HG03066 (cell line): ENCODE data around the gene DGKB.

Source experiments
- ATAC-seq: cut with Tn5 transposase; IDR thresholded peaks from one replicate; pipeline ENCODE4 v1.9.1; 2021; ENCODE audit warnings: low read depth; ENCODE audit not compliant: unreplicated experiment

The DGKB gene

DNA sequence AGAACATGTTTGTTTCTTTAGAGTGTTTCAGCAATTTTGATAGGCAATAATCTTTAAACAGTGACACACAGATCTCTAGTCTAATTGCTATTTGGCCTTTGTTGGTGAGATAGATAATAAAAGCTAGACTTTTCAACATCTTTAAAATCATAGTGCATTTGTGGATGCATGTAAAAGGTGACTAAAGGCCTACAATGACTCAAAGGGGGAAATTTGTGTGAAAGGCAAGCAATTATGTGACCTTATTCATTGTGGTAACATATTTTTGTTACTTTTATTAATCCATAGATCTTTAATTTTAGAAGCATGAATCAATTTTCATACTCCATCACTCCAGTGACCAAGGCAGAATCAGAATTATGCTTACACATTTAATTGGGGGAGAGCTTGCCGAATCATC, 299.7 kb downstream of the DGKB start:
- no peak for ATAC-seq

DNA sequence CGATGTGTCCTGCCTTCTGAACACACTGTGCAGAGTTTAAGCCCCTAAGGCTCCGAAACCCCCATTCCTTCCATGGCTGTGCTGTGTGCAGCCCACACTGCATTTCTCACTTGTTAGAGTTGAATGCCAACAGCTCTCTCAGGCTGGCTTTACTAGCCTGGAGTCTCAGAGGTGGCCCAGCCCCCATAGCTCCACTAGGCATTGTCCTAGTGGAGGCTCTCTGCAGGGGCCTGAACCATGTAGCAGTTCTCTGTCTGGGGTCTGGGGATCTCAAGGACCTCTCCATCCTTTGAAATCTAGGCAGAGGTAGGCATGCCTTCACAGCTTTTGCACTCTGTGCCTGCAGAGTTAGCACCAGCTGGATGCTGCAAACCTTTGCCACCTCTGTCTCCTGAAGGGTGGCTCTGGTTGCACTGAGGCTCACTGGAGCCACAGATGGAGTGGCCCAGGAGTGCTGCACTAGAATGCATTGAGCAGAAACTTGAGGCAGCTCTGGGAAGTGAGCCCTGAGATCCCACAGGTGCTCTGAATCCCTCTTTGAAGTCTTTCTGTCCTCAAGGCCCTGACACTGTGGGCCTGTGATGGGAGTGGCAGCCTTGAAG, 301.7 kb downstream of the DGKB start:
- no peak for ATAC-seq

DNA sequence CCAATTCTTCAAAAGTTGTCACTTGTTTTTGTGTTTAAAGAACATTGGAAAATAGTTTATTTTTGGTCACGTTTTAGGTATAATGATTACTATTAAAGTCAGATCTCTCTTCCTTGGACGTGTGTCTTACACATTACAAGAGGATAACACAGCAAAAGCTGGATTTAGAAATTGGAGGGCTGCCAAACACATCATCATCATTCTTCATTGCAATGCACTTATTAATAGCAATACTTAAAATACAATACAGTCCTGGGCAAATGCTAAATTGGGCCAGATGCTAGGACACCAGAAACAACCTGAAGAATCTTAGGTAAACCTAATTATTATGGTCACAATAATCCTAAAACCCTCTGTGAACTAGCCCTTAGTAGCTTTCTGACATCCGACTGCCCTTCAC, 303.6 kb downstream of the DGKB start:
- no peak for ATAC-seq

DNA sequence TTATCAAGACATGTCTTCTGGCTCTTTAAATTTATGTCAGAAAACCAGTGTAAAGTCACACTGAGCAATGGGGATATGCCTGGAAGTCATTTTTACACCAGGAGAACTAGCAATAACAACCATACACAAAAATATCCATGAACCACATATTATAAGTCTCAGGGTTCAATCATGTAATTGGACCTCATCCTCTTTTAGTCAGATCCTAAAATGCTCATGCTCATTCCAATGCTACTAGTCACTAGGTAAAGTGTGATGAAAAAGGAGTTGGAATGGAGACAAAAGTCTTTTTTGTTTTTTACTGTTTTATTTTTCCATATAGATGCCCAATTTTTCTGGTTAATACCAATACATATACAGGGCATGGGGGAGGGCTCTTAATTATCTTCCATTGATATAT, 306.1 kb downstream of the DGKB start:
- ATAC-seq, result no peak

GRCh38 chr7:14590206-14590605, 312.3 kb downstream of the DGKB start:
- no peak for ATAC-seq

DNA sequence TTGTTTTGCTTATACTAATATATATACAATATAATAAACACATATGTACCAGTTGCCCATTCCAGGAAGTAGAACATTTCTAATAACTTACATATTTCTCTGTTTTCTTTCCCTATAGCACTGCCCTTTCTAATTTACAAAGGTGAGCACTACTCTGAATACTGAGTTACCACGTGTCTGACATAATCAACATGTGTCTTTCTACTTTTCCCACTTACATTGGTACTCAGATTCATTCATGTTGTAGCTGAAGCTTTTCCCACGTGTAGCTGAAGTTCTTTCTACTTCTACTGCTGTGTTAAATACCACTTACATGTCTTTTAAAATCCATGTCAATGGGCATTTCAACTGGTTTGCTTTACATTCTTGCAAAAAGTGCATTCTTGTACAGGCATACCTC, 317.3 kb downstream of the DGKB start:
- no peak for ATAC-seq

DNA sequence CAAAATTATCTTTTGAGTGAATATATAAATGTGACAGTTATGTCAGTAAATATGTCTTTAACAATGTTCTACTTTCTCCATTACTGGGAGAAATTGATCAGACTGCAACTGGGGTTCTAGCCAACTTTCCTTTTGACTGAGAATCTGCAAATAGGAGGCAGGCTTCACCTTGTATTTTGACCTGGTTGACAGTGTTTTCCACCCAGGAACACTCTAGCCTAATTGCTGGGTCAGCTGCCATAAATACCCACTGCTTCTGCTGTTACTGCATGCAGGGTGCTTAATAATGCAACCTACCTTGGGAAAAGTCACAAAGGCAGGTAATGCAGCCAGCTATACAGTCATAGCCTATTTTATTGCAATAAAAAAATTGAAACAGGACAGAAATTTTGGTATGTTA, 319.0 kb downstream of the DGKB start:
- ATAC-seq, result no peak

- no peak for ATAC-seq
Measured at GRCh38 chr7:14582010-14582409, 320.5 kb downstream of the DGKB start.

DNA sequence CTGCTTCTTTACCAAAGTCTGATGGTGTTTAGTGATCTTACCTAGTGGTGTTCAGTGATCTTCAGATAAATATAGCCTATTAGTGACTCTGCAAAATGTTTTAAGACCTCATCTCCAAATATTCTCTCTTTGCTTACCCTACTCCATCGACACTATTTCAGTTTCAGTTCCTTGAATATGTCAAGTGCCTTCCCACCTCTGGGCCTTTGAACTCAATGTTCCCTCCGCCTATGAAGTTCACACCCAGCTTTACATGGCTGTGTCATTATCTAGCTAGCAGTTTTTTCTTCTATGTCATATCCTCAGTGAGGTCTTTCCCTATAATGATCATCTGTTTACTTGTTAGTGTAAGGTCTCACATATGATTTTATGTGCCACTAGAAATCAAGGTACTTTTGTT, 322.6 kb downstream of the DGKB start:
- ATAC-seq, result no peak

DNA sequence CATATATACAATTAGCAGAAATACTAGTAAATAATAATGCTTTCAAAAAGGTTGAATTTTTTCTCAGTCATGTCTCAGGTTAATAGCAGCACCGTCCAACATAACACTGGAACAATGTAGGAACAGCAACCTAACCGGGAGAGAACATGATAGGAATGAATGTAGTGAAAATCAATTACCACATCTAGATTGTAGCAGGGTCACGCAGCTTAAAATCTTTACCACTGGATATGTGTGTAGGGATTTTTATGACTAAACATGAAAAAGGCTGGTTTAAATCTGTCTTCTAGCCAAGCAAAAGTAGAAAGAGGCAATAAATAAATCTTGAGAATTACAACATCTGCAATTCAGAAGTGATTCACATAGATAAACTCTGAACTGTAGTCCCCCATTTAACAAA, 326.0 kb downstream of the DGKB start:
- no peak for ATAC-seq

GRCh38 chr7:14570750-14571607, 331.6 kb downstream of the DGKB start:
- ATAC-seq, result no peak

GRCh38 chr7:14552060-14552459, 350.5 kb downstream of the DGKB start:
- ATAC-seq, result no peak

- ATAC-seq, result no peak
Measured at GRCh38 chr7:14551310-14551709, 351.2 kb downstream of the DGKB start.

GRCh38 chr7:14542624-14543023, 359.9 kb downstream of the DGKB start:
- ATAC-seq, result no peak

- ATAC-seq, result no peak
Measured at GRCh38 chr7:14521183-14521582, 381.4 kb downstream of the DGKB start.

DNA sequence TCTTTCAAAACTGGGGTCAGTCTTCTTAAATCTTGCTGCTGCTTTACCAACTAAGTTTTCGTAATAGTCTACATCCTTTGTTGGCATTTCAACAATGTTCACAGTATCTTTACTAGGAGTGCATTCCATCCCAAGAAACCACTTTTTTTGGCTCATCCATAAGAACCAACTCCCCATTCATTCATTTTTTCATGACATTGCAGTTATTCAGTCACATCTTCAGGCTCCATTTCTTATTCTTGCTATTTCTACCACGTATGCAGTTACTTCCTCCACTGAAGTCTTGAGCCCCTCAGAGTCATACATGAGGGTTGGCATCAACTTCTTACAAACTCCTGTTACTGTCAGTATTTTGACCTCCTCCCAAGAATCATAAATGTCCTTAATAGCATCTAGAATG, 392.3 kb downstream of the DGKB start:
- ATAC-seq, result no peak

GRCh38 chr7:14507617-14508016, 394.9 kb downstream of the DGKB start:
- ATAC-seq, result no peak

- no peak for ATAC-seq
Measured at GRCh38 chr7:14505906-14506305, 396.6 kb downstream of the DGKB start.

- ATAC-seq, result no peak
Measured at GRCh38 chr7:14504134-14504533, 398.4 kb downstream of the DGKB start.

DNA sequence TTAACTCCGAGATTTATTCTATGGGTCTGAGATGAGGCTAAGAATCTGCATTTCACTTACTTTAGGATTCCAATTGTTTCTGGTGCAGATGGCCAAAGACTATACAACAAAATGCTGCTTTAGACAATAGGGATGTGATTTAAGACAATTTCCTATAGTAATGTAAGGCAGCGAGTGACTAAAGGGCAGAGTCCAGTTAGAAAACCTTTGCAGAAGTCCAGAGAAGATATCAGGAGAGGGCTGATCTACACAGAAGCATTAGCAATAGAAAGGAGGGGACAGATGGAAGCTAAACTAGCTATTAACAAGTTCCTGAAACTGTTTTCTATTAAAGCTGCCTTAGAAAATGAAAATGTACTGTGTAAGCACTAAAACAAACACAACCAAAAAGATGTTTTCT, 398.9 kb downstream of the DGKB start:
- ATAC-seq, result no peak

DNA sequence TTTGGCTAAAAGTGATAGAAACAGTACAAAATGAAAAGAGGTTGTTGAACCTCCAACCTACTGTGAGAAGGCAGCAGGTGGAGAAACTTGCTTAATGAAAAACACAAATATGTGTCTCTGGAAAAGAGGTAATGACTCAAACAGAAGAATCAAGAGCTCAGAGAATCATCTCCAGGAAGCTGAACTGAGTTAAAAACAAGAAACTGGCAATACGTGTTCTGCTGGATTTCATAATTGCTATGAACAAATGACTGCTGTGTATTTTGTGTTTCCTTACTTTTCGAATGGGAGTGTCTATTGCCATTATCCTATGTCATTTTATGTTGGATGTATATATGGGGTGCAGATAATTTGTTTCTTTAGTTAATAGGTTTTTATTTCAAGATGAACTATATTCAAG, 401.1 kb downstream of the DGKB start:
- ATAC-seq, result no peak

- no peak for ATAC-seq
Measured at GRCh38 chr7:14497390-14497789, 405.2 kb downstream of the DGKB start.
